GM19099 (cell line): ENCODE measurements around the gene HPS3.

Source experiments
- POLR2A ChIP-seq: IDR thresholded peaks from 3 replicates; pipeline ENCODE4 v1.6.1; 2011; ENCODE audit warnings: low read depth; ENCODE audit not compliant: insufficient read length; ENCODE audit errors: extremely low read depth

Gene HPS3

DNA sequence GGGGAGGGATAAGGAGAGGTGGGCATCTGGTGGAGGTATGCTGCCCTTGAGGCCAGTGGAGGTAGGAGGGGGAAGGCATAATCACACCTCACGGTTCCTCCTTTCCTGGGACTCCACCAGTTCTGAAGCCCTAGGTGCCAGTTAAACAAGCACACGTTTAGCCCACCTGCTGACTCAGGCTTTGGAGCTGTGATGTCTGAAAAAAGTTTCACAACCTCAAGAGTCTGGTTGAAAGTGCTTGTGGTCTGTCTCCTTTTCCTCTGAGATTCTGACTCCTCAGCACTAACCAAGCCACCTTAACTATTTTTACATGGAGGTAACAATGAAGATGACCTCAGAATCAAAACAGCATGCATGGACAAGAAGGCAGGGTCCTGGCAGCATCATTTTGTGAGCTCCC is 23.0 kb downstream of the HPS3 start:
- no peak for TF ChIP-seq POLR2A

GRCh38 chr3:149153402-149153801 is 24.0 kb downstream of the HPS3 start:
- TF ChIP-seq POLR2A: no peak

DNA sequence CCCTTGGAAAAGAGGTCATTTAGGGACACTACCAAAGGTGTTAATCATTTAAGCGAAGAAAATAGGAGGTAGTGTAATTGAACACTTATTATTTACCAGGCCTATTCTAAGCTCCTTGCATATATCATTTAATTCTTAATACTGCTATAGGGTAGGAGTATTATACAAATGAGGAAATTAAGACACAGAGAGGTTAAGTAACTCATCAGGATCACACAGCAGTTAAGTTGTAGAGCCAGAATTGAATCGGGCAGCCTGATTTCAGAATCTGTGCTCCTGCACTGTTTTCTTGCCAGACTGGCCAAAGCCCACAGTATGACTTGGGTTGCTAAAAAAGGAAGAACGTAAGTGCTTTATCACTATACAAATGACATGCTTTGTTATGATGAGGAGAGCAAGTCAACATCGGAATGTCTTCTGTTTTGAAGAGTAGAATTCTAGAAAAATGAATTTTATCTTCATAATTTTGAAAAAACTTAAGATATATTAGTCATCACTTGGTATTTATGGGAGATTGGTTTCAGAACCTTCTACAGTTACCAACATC is 31.4 kb downstream of the HPS3 start:
- TF ChIP-seq POLR2A: no peak

DNA sequence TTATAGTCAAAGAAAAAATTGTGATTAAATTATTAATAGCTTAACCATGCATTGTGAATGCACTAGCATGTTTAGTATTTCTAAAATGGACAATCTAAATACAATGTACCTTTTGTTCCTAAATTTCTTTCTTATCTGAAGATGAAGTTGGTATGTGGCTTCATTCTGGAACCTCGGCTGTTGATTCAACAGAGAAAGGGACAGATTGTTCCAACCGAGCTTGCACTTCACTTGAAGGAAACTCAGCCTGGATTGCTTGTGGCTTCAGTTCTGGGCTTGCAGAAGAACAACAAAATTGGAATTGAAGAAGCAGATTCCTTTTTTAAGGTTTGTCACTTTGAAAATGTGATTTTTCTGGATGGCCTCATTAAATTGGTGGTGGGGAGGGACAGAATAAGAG is 32.6 kb downstream of the HPS3 start:
- no peak for TF ChIP-seq POLR2A

DNA sequence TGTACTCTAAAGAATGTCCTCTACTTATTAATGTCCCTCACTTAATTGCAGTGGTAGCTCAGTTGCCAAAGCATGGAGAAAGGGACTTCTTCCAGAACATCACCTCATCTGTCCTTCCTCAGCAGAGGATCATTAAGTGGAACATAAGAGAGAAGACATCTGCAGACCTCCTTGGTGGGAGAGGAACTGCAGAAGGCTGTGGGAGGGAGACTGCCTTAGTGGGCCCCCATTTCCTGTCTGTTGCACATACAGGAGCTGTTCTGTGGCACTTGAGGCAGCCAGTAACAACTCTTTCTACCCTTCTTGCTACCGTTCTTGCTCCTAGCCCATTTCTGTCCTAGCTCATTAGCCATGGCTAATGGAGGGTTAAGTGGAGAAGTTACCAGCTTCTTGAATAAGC is 33.6 kb downstream of the HPS3 start:
- no peak for TF ChIP-seq POLR2A

DNA sequence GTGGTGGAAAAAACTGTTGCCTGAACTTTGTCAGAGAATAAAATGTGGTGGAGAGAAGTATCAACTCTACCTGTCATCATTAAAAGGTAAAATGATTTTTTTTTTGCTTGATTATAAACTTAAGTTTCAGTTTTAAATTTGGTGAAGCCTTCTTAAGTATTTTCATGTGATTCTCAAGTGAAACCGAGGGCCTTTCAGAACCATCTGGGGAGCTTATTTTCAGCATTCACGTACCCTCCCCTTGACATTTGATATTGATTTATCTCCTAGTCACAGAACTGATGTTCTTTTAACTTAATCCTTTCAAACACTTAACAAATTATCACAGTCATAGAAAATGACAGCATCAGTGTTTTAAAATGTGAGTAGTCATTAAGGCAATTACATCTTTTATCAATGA is 38.5 kb downstream of the HPS3 start:
- no peak for TF ChIP-seq POLR2A

- TF ChIP-seq POLR2A: no peak
Observed at GRCh38 chr3:149170672-149171071, 41.2 kb downstream of the HPS3 start.

DNA sequence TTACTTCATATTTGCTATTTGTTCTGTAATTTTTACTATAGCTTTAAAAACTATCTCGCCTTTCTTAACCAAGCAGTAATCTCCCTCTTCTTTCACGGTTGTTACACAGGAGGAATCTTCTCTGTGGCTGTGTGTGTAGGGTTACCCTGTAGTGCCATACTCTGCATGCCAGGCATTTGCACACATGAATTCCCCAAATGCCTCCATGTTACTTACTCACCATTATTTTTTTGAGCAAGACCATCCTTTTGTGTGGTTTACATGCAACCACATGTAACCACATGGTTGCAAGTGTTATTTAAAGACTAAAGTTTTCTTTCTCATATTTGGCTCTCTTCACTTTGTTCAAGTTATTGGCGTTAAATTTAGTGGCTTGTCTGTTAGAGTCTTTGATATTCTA is 45.5 kb downstream of the HPS3 start:
- no peak for TF ChIP-seq POLR2A

- TF ChIP-seq POLR2A: no peak
Observed at GRCh38 chr3:149177122-149177521, 47.7 kb downstream of the HPS3 start.

DNA sequence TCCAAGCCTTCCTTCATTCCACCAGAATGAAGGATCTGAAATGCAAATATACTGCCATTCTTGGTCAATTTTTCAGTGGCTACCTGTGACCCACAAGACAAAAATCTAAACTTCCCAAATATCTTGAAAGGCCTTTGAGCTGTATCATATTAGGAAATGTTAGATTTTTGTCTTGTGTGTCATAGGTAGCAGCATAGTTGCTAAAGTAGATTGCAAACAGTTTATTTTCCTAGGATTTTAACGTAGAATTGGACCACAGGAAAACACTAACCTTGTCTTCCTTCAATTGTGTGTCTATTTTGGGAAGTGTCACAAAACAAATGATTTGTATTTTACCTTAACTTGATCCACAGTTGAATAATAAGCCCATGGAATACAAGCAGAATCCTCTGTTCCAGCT is 49.8 kb downstream of the HPS3 start:
- TF ChIP-seq POLR2A: no peak

GRCh38 chr3:149180057-149180573 is 50.7 kb downstream of the HPS3 start:
- TF ChIP-seq POLR2A: no peak

GRCh38 chr3:149181182-149181581 is 51.7 kb downstream of the HPS3 start:
- TF ChIP-seq POLR2A: no peak

DNA sequence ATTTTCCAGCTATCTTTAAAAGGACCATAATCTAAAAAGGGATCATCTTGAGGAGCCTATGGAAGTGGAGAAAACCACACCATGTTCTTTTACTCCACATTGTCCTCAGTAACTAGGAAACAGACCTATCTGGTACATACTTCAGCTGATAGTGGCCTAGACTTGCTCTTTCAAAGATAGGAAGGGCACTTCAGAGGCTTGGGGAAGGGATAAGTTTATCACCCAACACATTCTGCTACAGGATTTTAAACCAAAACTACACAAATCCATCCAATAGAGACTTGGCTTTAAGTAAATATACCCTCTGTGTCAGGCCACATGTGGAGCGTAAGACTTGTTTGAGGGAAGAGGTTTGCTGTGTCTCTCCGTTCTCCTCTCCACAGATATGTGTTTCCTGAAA is 56.8 kb downstream of the HPS3 start:
- TF ChIP-seq POLR2A: no peak

DNA sequence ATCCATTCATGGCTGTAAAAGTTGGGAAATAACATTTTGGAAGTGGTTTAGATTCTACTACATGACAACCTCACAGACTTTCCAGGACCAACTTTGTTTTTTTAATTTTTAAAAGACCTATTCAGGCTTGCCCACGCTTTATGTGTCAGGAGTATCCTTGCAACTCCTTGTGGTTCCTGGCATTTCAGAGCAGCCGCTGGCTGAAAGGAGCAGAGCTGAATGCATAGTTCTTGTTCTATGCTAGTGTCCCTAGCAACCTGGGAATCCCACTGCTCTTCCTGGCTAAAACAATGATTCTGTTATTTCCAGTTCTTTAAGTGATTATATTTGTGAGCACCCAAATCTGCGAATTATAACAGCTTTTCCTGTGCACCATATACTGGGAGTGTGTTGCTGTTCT is 57.3 kb downstream of the HPS3 start:
- TF ChIP-seq POLR2A: no peak

DNA sequence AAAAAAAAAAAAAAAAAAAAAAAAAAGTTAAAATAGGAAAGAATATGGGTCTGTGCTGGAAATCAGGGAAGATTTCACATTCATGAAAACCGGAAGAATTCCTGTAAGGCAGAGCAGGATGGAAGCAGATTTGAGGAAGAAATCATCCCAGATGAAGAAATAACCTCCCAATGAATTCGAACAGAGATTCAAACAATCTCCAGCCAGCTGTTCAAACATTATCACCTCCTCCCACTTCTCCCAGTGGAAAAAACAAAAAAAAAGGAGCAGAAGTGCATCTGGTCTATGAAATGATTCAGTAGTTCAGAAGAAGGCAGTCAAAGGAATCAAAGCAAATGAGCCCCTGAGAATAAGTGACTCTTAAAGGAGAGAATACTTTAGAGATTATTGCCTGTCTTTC is 59.1 kb downstream of the HPS3 start:
- no peak for TF ChIP-seq POLR2A

- no peak for TF ChIP-seq POLR2A
Observed at GRCh38 chr3:149195221-149195620, 65.8 kb downstream of the HPS3 start.

DNA sequence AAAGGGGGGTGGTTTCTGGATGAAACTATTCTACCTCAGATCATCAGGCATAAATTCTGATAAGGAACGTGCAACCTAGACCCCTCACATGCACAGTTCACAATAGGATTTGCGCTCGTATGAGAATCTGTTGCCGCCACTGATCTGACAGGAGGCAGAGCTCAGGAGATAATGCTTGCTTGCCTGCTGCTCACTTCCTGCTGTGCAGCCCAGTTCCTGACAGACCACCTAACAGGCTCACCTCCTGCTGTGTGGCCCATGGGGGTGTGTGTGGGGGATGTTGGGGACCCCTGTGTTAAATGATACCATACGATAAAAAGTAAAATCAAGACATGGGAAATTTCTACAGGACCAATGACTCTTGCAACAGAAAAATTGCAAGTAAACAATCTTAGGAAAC is 68.2 kb downstream of the HPS3 start:
- no peak for TF ChIP-seq POLR2A
